PC-3 (cell line): ENCODE results near the gene TOR2A. TPM values are rescaled to one million over a fixed set of nuclear protein-coding genes. Genes with fewer than 3 reads are reported as not detected.
A peak's percentile ranks its signal among the peaks of the same experiment; 100 is the strongest.

ENCODE experiments used
- ATAC-seq: fragments of 200-7000 bp; cut with Tn5 transposase; 2 replicates; pipeline ENCODE4 v1.9.1; 2020; ENCODE audit warnings: mild to moderate bottlenecking, moderate library complexity
- BruUV-seq: library from RNA; stranded (reverse); fragments of 400-500 nt; replicated peaks from 2 replicates; lab custom pipeline; 2021; lab: Mats Ljungman, UMichigan
- CTCF ChIA-PET: fragments of 300-600 bp; sonication (Branson Sonifier 250); formaldehyde crosslinking; loops from one replicate; lab custom pipeline; 2022; ENCODE audit warnings: antibody characterized with exemption; lab: Charles Lee
- POLR2A ChIA-PET: fragments of 300-600 bp; sonication (Branson Sonifier 250); formaldehyde crosslinking; loops from one replicate; lab custom pipeline; 2022; ENCODE audit warnings: antibody characterized with exemption; ENCODE audit not compliant: unreplicated experiment; lab: Charles Lee
- DNase-seq: peaks from one replicate; pipeline ENCODE4 v3.0.0-alpha.2; 2015
- H2AFZ ChIP-seq: fragments of 300-600 bp; sonication (generic); 2 replicates; pipeline ENCODE4 v1.6.0; 2016; ENCODE audit warnings: antibody characterized with exemption, low read length
- H3F3A ChIP-seq: fragments of 300-600 bp; sonication (generic); one replicate; pipeline ENCODE4 v1.6.0; 2017; ENCODE audit warnings: antibody characterized with exemption, low read length, control low read depth, mild to moderate bottlenecking; ENCODE audit not compliant: unreplicated experiment
- H3K27ac ChIP-seq: fragments of 300-600 bp; sonication (generic); 2 replicates; pipeline ENCODE4 v1.5.1; 2016; ENCODE audit warnings: mild to moderate bottlenecking, low read length
- H3K27me3 ChIP-seq: fragments of 300-600 bp; sonication (generic); 2 replicates; pipeline ENCODE4 v1.6.1; 2016; ENCODE audit warnings: low read length, mixed read lengths
- H3K36me3 ChIP-seq: fragments of 300-600 bp; sonication (generic); 2 replicates; pipeline ENCODE4 v1.6.1; 2016; ENCODE audit warnings: low read depth, mixed run types, low read length, mixed read lengths
- H3K4me1 ChIP-seq: fragments of 300-600 bp; sonication (generic); 2 replicates; pipeline ENCODE4 v1.5.1; 2016; ENCODE audit warnings: low read length; ENCODE audit not compliant: insufficient read depth
- H3K4me2 ChIP-seq: fragments of 300-600 bp; sonication (generic); 2 replicates; pipeline ENCODE4 v1.6.0; 2016; ENCODE audit warnings: low read length
- H3K4me3 ChIP-seq: fragments of 300-600 bp; sonication (generic); 2 replicates; pipeline ENCODE4 v1.5.1; 2016; ENCODE audit warnings: mild to moderate bottlenecking, low read length, mixed read lengths
- H3K79me2 ChIP-seq: fragments of 300-600 bp; sonication (generic); 2 replicates; pipeline ENCODE4 v1.6.1; 2017; ENCODE audit warnings: low read length, mixed read lengths
- H3K9ac ChIP-seq: fragments of 300-600 bp; sonication (generic); 2 replicates; pipeline ENCODE4 v1.6.0; 2016; ENCODE audit warnings: mild to moderate bottlenecking, low read length
- H3K9me2 ChIP-seq: fragments of 300-600 bp; sonication (generic); replicated peaks from 2 replicates; pipeline ENCODE4 v1.6.1; 2016; ENCODE audit warnings: mixed run types, low read length, mixed read lengths
- H3K9me3 ChIP-seq: fragments of 300-600 bp; sonication (generic); 2 replicates; pipeline ENCODE4 v1.6.1; 2016; ENCODE audit warnings: low read length, mixed read lengths
- H4K20me1 ChIP-seq: fragments of 300-600 bp; sonication (generic); 2 replicates; pipeline ENCODE4 v1.6.1; 2016; ENCODE audit warnings: low read length, mixed read lengths
- EZH2 ChIP-seq: fragments of 300-600 bp; sonication (generic); IDR thresholded peaks from one replicate; pipeline ENCODE4 v1.6.1; 2017; ENCODE audit warnings: antibody characterized with exemption, mild to moderate bottlenecking, low read length; ENCODE audit not compliant: unreplicated experiment
- EZH2phosphoT487 ChIP-seq: fragments of 300-600 bp; sonication (generic); IDR thresholded peaks from 2 replicates; pipeline ENCODE4 v1.6.1; 2018; ENCODE audit warnings: mild to moderate bottlenecking, antibody characterized with exemption, low read length, borderline replicate concordance
- intact Hi-C: fragments of 100-400 bp; cut with micrococcal nuclease; formaldehyde crosslinking; loops from 2 replicates; pipeline ENCODE4 v1.9.0; 2023
- total RNA-seq: library from RNA; depleted of rRNA; stranded (reverse); fragments of >200 nt; gene quantifications from 2 replicates; pipeline ENCODE4 v1.2.3, GENCODE V29; 2014
- TF ChIP-seq, protein P1 (sequence below): fragments of 300-600 bp; sonication (generic); conservative IDR thresholded peaks from 2 replicates; pipeline ENCODE4 v1.5.1; 2017; ENCODE audit warnings: antibody characterized with exemption, low read depth, mild to moderate bottlenecking, low read length

The TOR2A gene
- total RNA-seq, 1 experiment from 2014 or later, result 14.1 TPM

DNA sequence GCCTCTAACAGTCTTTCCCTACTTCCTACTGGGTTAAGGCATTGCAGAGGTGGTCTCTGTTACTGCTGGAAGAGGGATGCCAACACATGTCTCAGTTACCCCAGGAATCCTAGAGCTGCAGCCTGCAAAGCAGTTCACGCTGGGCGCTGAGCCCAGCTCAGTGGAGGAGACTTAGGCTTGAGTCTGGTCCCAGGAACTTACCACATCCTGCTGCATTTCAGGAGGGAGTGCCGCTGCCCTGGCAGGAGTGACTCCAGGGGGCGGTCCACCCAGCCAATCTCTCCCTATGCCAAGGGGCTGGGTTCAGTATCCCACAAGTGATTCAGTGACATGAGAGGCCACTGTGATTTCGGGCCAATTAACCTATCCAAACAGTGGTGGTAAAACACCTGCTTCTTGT lies 11.7 kb downstream of the TOR2A start:
- intact Hi-C loops, result no loop called here
- DNase-seq, result peak; percentile 74
- peak; percentile 80 for ATAC-seq
- Histone ChIP-seq H3K9ac (no peak overlapping the region), H3K27ac (no peak overlapping the region), H4K20me1 (no peaks in the 10 kb centered on the region), H3K79me2 (no peaks in the 10 kb centered on the region), H3K9me2 (no peaks in the 10 kb centered on the region), H3K4me3 (no peak overlapping the region), H3K4me2 (peak overlapping the region; percentile 54), H3F3A (no peaks in the 10 kb centered on the region), H2AFZ (no peak overlapping the region), H3K27me3 (no peaks in the 10 kb centered on the region), H3K4me1 (peaks cover 26% of the 10 kb centered on the region), H3K9me3 (no peaks in the 10 kb centered on the region), H3K36me3 (no peaks in the 10 kb centered on the region)
- ChIA-PET POLR2A (no interaction called here), CTCF (interaction anchor here (0.6 to 1.0 kb wide), 3 partner anchors 11 to 291 kb away, joined by 3 to 6 read pairs (median 5); partner anchors contain the start of genes CDK9 and TOR2A)
- TF ChIP-seq, protein P1, sequence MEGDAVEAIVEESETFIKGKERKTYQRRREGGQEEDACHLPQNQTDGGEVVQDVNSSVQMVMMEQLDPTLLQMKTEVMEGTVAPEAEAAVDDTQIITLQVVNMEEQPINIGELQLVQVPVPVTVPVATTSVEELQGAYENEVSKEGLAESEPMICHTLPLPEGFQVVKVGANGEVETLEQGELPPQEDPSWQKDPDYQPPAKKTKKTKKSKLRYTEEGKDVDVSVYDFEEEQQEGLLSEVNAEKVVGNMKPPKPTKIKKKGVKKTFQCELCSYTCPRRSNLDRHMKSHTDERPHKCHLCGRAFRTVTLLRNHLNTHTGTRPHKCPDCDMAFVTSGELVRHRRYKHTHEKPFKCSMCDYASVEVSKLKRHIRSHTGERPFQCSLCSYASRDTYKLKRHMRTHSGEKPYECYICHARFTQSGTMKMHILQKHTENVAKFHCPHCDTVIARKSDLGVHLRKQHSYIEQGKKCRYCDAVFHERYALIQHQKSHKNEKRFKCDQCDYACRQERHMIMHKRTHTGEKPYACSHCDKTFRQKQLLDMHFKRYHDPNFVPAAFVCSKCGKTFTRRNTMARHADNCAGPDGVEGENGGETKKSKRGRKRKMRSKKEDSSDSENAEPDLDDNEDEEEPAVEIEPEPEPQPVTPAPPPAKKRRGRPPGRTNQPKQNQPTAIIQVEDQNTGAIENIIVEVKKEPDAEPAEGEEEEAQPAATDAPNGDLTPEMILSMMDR, result no peak
- TF ChIP-seq EZH2, result no peak
- TF ChIP-seq EZH2phosphoT487, result no peak
- no TSS peak for BruUV-seq

DNA sequence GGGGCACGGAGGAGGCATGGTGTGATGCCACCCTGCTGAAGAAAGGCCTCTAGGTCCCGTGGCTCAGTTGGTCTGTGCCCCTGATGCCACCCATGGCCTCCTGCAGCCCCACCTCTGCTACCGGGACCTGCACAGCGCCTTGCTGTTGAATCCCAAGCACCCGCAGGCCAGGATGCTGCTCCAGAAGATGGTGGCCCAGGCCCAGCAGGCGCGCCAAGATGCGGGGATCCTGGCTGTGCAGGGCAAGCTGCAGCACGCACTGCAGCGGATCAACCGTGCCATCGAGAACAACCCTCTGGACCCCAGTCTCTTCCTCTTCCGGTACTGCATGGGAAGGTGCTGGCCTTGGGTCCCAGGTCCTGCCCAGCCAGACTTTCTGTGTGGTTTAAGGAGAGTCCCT lies 12.1 kb downstream of the TOR2A start:
- no peak for DNase-seq
- no peak overlapping the region for H3K27ac ChIP-seq
- peaks cover 26% of the 10 kb centered on the region for H3K4me1 ChIP-seq
- TF ChIP-seq, protein P1, result no peak
- TF ChIP-seq EZH2 (no peak), EZH2phosphoT487 (no peak)
- CTCF ChIA-PET, result interaction anchor here (0.6 to 1.0 kb wide), 2 partner anchors 12 to 291 kb away, joined by 3 to 5 read pairs; partner anchors contain the start of gene TOR2A
- no peaks in the 10 kb centered on the region for H3K27me3 ChIP-seq
- intact Hi-C loops, result no loop called here
- H2AFZ ChIP-seq, result no peak overlapping the region
- no peaks in the 10 kb centered on the region for H3K79me2 ChIP-seq
- H3K4me3 ChIP-seq, result no peak overlapping the region
- H3K9me3 ChIP-seq, result no peaks in the 10 kb centered on the region
- peak overlapping the region; percentile 54 for H3K4me2 ChIP-seq
- POLR2A ChIA-PET, result no interaction called here
- BruUV-seq, result no TSS peak
- ATAC-seq, result no peak
- no peaks in the 10 kb centered on the region for H4K20me1 ChIP-seq
- no peaks in the 10 kb centered on the region for H3F3A ChIP-seq
- H3K36me3 ChIP-seq, result no peaks in the 10 kb centered on the region
- no peak overlapping the region for H3K9ac ChIP-seq
- H3K9me2 ChIP-seq, result no peaks in the 10 kb centered on the region

- H3K27ac ChIP-seq, result peak overlapping the region; percentile 57
- POLR2A ChIA-PET, result no interaction called here
- H3F3A ChIP-seq, result no peaks in the 10 kb centered on the region
- no peak for DNase-seq
- no TSS peak for BruUV-seq
- H3K4me2 ChIP-seq, result peak overlapping the region; percentile 67
- no peak overlapping the region for H3K4me3 ChIP-seq
- no peaks in the 10 kb centered on the region for H3K79me2 ChIP-seq
- no peaks in the 10 kb centered on the region for H4K20me1 ChIP-seq
- TF ChIP-seq, protein P1, result no peak
- TF ChIP-seq EZH2, result no peak
- TF ChIP-seq EZH2phosphoT487, result no peak
- no peak for ATAC-seq
- intact Hi-C loops, result no loop called here
- no peaks in the 10 kb centered on the region for H3K9me3 ChIP-seq
- no peaks in the 10 kb centered on the region for H3K9me2 ChIP-seq
- peaks cover 26% of the 10 kb centered on the region for H3K4me1 ChIP-seq
- no peaks in the 10 kb centered on the region for H3K36me3 ChIP-seq
- CTCF ChIA-PET, result interaction anchor here (1.0 kb wide), 1 partner anchor 13 kb away, joined by 5 read pairs; the partner anchor contains the start of gene TOR2A
- no peaks in the 10 kb centered on the region for H3K27me3 ChIP-seq
- H3K9ac ChIP-seq, result no peak overlapping the region
- H2AFZ ChIP-seq, result no peak overlapping the region
Observed at GRCh38 chr9:127722055-127722745, 12.9 kb downstream of the TOR2A start.
